ENCODE measurements around the gene ARHGEF28. TPM values are rescaled to one million over a fixed set of nuclear protein-coding genes. Genes with fewer than 3 reads are reported as not detected.

Gene ARHGEF28
- total and polyA plus RNA-seq, 2 of the 13 experiments (the other 11 are each of a cell fraction or from before 2014, with no cell fraction given), result 17.4 to 34.1 TPM

GRCh38 chr5:73623901-73624404, 2.0 kb upstream of the ARHGEF28 start (continued):
- TF ChIP-seq ZBTB4 (CRISPR knock-in tag; IDR thresholded peaks at IDR 0.05; ENCODE audit: borderline replicate concordance) (no peak), NFKB2 (CRISPR knock-in tag; IDR thresholded peaks at IDR 0.05; ENCODE audit: borderline replicate concordance) (no peak), MAFF (IDR thresholded peaks at IDR 0.05; ENCODE audit: low read depth, low read length) (0 out of 2 replicates have a peak, but pooled peaks have one; percentile 42), ONECUT2 (CRISPR knock-in tag; IDR thresholded peaks at IDR 0.05) (peak; percentile 94), PITX1 (CRISPR knock-in tag; IDR thresholded peaks at IDR 0.05) (peak; percentile 83), ZNF749 (CRISPR knock-in tag; IDR thresholded peaks at IDR 0.05; ENCODE audit: borderline replicate concordance) (no peak; the same call in 1 of the 2 replicates), ZNF281 (CRISPR knock-in tag; IDR thresholded peaks at IDR 0.05; ENCODE audit: borderline replicate concordance) (peak; percentile 41; the same call in 1 of the 2 replicates), KLF13 (CRISPR knock-in tag; IDR thresholded peaks at IDR 0.05) (no peak), MYNN (CRISPR knock-in tag; IDR thresholded peaks at IDR 0.05; ENCODE audit: low read depth) (no peak), BORCS8-MEF2B (CRISPR knock-in tag; IDR thresholded peaks at IDR 0.05) (no peak), ZNF639 (CRISPR knock-in tag; conservative IDR thresholded peaks at IDR 0.05) (no peak), ZNF121 (CRISPR knock-in tag; IDR thresholded peaks at IDR 0.05) (no peak; the same call in 1 of the 2 replicates), ZFP1 (CRISPR knock-in tag; IDR thresholded peaks at IDR 0.05) (peak; percentile 90), ELF3 (CRISPR knock-in tag; IDR thresholded peaks at IDR 0.05) (peak; percentile 85), TFDP1 (CRISPR knock-in tag; IDR thresholded peaks at IDR 0.05; ENCODE audit: borderline replicate concordance) (no peak), POGK (CRISPR knock-in tag; conservative IDR thresholded peaks at IDR 0.05) (0 out of 2 replicates have a peak, but pooled peaks have one; percentile 58), ZNF850 (CRISPR knock-in tag; conservative IDR thresholded peaks at IDR 0.05) (no peak), NR3C1 (CRISPR knock-in tag; IDR thresholded peaks at IDR 0.05) (no peak), NR2F6 (IDR thresholded peaks at IDR 0.05) (peak; percentile 92), NR2F6 (CRISPR knock-in tag; IDR thresholded peaks at IDR 0.05) (peak; percentile 93), SP1 (IDR thresholded peaks at IDR 0.05) (no peak), SP1 (CRISPR knock-in tag; IDR thresholded peaks at IDR 0.05) (no peak)
